SK-N-SH (cell line): ENCODE results near the gene PIK3R3.

Experiments
- CTCF ChIP-seq: fragments of 200-600 bp; sonication (generic); IDR thresholded peaks from 2 replicates; pipeline ENCODE4 v1.6.1; 2017; ENCODE audit warnings: antibody characterized with exemption, mild to moderate bottlenecking, moderate library complexity
- EP300 ChIP-seq, 2 experiments: IDR thresholded peaks; 2 replicates each; pipeline versions ENCODE4 v1.4.0 to v1.6.1; 2012; ENCODE audit warnings: borderline replicate concordance in 1 of 2, low read depth in 1 of 2, low read length in 1 of 2
- EZH2phosphoT487 ChIP-seq: fragments of 200-600 bp; sonication (generic); IDR thresholded peaks from 2 replicates; pipeline ENCODE4 v1.6.1; 2017; ENCODE audit warnings: low read depth, mixed run types, mild to moderate bottlenecking, antibody characterized with exemption, moderate library complexity, borderline replicate concordance
- FOXM1 ChIP-seq: IDR thresholded peaks from 2 replicates; pipeline ENCODE4 v1.4.0; 2012; ENCODE audit warnings: low read depth, mild to moderate bottlenecking
- GATA2 ChIP-seq: sonication (generic); formaldehyde crosslinking; IDR thresholded peaks from 2 replicates; pipeline ENCODE4 v1.5.0; 2020; ENCODE audit warnings: mild to moderate bottlenecking, missing genetic modification reagents
- MEF2A ChIP-seq: IDR thresholded peaks from 2 replicates; pipeline ENCODE4 v1.4.0; 2012; ENCODE audit warnings: low read depth, borderline replicate concordance
- POLR2AphosphoS5 ChIP-seq: IDR thresholded peaks from 2 replicates; pipeline ENCODE4 v1.6.1; 2012; ENCODE audit warnings: low read depth, low read length
- RAD21 ChIP-seq: IDR thresholded peaks from 2 replicates; pipeline ENCODE4 v1.6.1; 2012; ENCODE audit warnings: mild to moderate bottlenecking, low read length
- SIN3A ChIP-seq: IDR thresholded peaks from 2 replicates; pipeline ENCODE4 v1.6.1; 2012; ENCODE audit warnings: low read depth, mild to moderate bottlenecking, low read length, moderate library complexity, borderline replicate concordance
- YY1 ChIP-seq: IDR thresholded peaks from 2 replicates; pipeline ENCODE4 v1.4.0; 2012; ENCODE audit warnings: low read depth, mild to moderate bottlenecking

DNA sequence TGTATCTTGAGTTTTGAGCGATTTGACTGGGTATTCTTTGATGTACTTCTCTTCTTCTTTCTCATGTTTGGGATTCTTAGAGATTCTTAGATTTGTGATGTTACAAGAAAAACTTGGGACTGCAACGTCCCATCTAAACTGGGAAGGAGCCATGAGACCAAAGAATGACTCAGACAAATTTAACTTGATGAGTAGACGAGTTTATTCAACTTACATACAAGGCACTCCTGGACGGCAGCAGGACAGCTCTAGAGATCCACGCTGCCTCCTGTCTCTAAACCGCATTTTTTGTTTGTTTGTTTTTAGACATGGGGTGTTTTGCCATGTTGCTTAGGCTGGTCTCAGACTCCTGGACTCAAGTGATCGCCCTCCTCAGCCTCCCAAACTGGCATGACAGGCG lies 137.1 kb downstream of the PIK3R3 start:
- TF ChIP-seq EZH2phosphoT487 (no peak), CTCF (no peak), YY1 (no peak), MEF2A (no peak), EP300 (IDR thresholded peaks at IDR 0.05; ENCODE audit: borderline replicate concordance in 1 of 2, low read depth in 1 of 2, low read length in 1 of 2) (no peak), RAD21 (no peak), FOXM1 (no peak), SIN3A (no peak), POLR2AphosphoS5 (no peak), GATA2 (no peak)
